Measurements from ENCODE around the gene CHMP3. TPM values are rescaled to one million over a fixed set of nuclear protein-coding genes. Genes with fewer than 3 reads are reported as not detected.

Gene CHMP3
- total and polyA plus RNA-seq, 4 donors: 49.4 to 127 (median 99.5) TPM

DNA sequence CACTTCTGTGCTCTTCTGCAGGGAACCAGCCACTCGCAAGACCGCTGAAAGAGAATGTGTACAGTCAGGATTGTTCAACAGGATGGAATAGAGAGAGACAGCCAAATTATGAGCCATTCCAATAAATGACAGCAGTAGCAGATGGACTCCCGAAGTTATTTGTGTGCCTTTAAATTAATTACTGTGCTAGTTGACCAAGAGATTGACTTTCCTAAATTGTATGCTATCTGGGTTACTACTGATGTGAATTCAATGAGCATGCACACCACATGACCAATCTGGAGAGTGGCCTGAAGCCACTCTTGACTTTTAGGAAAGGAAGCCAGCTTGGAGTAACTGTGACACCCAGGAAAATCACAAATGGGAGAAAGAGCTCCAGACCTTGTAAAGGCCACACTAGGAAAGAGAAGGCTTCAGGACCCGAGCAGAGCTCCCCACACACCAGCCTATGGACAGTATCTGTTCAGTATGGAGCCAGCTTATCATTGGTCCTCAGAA is 52.8 kb downstream of the CHMP3 start:
- peaks cover 0 to 27% (median 9%) of the 10 kb centered on the region in 4 donors for H3K36me3 ChIP-seq (ENCODE audit: control insufficient read depth in 4 of 4, insufficient read depth in 4 of 4, low read length in 4 of 4)
- no peaks in the 10 kb centered on the region for H3K27me3 ChIP-seq (ENCODE audit: control insufficient read depth in 3 of 3, insufficient read depth in 3 of 3, low read length in 2 of 3)
- H3K9ac ChIP-seq (ENCODE audit: insufficient read depth in 1 of 2, low read length in 2 of 2): no peak overlapping the region
- no peak overlapping the region for H3K27ac ChIP-seq (ENCODE audit: low read depth in 1 of 2, low read length in 1 of 2)
- ATAC-seq (ENCODE audit: insufficient read depth, low FRiP score): no peak
- H3K4me1 ChIP-seq (ENCODE audit: control insufficient read depth in 5 of 5, insufficient read depth in 5 of 5, low read length in 5 of 5): peaks cover 0 to 17% (median 5%) of the 10 kb centered on the region in 5 donors
- no peak for DNase-seq
- H3K4me3 ChIP-seq: no peak overlapping the region
- TF ChIP-seq, protein P1, sequence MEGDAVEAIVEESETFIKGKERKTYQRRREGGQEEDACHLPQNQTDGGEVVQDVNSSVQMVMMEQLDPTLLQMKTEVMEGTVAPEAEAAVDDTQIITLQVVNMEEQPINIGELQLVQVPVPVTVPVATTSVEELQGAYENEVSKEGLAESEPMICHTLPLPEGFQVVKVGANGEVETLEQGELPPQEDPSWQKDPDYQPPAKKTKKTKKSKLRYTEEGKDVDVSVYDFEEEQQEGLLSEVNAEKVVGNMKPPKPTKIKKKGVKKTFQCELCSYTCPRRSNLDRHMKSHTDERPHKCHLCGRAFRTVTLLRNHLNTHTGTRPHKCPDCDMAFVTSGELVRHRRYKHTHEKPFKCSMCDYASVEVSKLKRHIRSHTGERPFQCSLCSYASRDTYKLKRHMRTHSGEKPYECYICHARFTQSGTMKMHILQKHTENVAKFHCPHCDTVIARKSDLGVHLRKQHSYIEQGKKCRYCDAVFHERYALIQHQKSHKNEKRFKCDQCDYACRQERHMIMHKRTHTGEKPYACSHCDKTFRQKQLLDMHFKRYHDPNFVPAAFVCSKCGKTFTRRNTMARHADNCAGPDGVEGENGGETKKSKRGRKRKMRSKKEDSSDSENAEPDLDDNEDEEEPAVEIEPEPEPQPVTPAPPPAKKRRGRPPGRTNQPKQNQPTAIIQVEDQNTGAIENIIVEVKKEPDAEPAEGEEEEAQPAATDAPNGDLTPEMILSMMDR (IDR thresholded peaks at IDR 0.05; ENCODE audit: control extremely low read depth, extremely low read depth): no peak
- no peaks in the 10 kb centered on the region for H3K9me3 ChIP-seq (ENCODE audit: control insufficient read depth in 4 of 4, insufficient read depth in 3 of 4, low read length in 3 of 4)
- WGBS, 2 donors: 95 to 96% methylated on average over 4 of the region's 4 CpGs

DNA sequence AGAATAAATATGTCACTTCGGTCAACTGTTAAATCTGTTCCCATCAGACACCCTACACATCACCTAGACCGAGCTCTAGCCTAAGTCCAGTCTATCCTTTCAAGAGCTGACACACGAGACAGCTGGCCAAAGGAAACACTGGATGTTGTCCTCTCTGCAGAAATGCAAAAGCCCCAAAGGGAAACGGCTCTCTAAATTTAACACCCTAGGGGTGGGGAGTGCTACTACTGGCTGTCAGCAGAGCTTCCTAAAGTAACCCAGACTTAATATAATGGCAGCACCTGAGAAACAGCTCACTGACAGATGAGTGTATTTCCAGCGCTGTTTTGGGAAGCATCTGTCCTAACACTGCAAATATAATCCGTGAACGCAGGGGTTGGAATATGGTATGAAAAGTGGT is 55.6 kb downstream of the CHMP3 start:
- WGBS, 2 donors: 94 to 96% methylated on average over 7 of the region's 7 CpGs
- Histone ChIP-seq H3K36me3 (ENCODE audit: control insufficient read depth in 4 of 4, insufficient read depth in 4 of 4, low read length in 4 of 4) (peaks cover 14 to 34% (median 16%) of the 10 kb centered on the region in 4 donors), H3K9me3 (ENCODE audit: control insufficient read depth in 4 of 4, insufficient read depth in 3 of 4, low read length in 3 of 4) (no peaks in the 10 kb centered on the region), H3K27ac (ENCODE audit: low read depth in 1 of 2, low read length in 1 of 2) (no peak overlapping the region), H3K9ac (ENCODE audit: insufficient read depth in 1 of 2, low read length in 2 of 2) (no peak overlapping the region), H3K27me3 (ENCODE audit: control insufficient read depth in 3 of 3, insufficient read depth in 3 of 3, low read length in 2 of 3) (no peaks in the 10 kb centered on the region), H3K4me1 (ENCODE audit: control insufficient read depth in 5 of 5, insufficient read depth in 5 of 5, low read length in 5 of 5) (peaks cover 0 to 13% (median 3%) of the 10 kb centered on the region in 5 donors), H3K4me3 (no peak overlapping the region)
- ATAC-seq (ENCODE audit: insufficient read depth, low FRiP score): no peak
- DNase-seq: no peak
- TF ChIP-seq, protein P1 (IDR thresholded peaks at IDR 0.05; ENCODE audit: control extremely low read depth, extremely low read depth): no peak

DNA sequence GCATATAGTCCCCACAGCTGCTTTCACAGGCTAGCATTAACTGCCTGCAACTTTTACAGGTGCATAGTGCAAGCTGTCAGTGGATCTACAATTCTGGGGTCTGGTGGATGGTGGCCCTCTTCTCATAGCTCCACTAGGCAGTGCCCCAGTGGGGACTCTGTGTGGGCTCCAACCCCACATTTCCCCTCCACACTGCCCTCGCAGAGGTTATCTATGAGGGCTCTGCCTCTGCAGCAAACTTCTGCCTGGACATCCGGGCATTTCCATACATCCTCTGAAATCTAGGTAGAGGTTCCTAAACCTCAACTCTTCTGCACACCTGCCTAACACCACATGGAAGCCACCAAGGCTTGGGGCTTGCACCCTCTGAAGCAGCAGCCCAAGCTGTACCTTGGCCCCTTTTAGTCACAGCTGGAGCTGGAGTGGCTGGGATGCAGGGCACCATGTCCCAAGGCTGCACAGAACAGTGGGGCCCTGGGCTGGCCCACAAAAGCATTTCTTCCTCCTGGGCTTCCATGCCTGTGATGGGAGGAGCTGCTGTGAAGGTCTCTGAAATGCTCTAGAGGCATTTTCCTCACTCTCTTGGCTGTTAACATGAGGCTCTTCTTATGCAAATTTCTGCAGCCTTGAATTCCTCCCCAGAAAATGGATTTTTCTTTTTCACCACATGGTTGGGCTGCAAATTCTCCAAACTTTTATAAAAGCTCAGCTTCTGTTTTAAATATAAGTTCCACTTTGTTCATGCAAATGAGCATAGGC is 62.7 kb downstream of the CHMP3 start:
- Histone ChIP-seq H3K4me3 (no peak overlapping the region), H3K4me1 (ENCODE audit: control insufficient read depth in 5 of 5, insufficient read depth in 5 of 5, low read length in 5 of 5) (no peaks in the 10 kb centered on the region), H3K9me3 (ENCODE audit: control insufficient read depth in 4 of 4, insufficient read depth in 3 of 4, low read length in 3 of 4) (peaks cover 0 to 16% (median 8%) of the 10 kb centered on the region in 4 donors), H3K27ac (ENCODE audit: low read depth in 1 of 2, low read length in 1 of 2) (no peak overlapping the region), H3K36me3 (ENCODE audit: control insufficient read depth in 4 of 4, insufficient read depth in 4 of 4, low read length in 4 of 4) (peaks cover 31 to 54% (median 48%) of the 10 kb centered on the region in 4 donors), H3K27me3 (ENCODE audit: control insufficient read depth in 3 of 3, insufficient read depth in 3 of 3, low read length in 2 of 3) (no peaks in the 10 kb centered on the region), H3K9ac (ENCODE audit: insufficient read depth in 1 of 2, low read length in 2 of 2) (no peak overlapping the region)
- WGBS, 2 donors: 96 to 100% methylated on average over 2 of the region's 2 CpGs
- no peak for ATAC-seq (ENCODE audit: insufficient read depth, low FRiP score)
- TF ChIP-seq, protein P1 (IDR thresholded peaks at IDR 0.05; ENCODE audit: control extremely low read depth, extremely low read depth): no peak
- DNase-seq: no peak
